GM06990 (cell line): ENCODE results near the gene GREM1.

Source experiments
- DNase-seq: peaks from one replicate; pipeline ENCODE4 v3.0.0-alpha.2; 2011; ENCODE audit not compliant: insufficient read length; ENCODE audit errors: extremely low read depth
- H3K27me3 ChIP-seq: replicated peaks from 2 replicates; pipeline ENCODE4 v1.6.0; 2011; ENCODE audit warnings: low read length; ENCODE audit not compliant: control insufficient read depth, insufficient read depth
- H3K36me3 ChIP-seq: 2 replicates; pipeline ENCODE4 v1.5.1; 2011; ENCODE audit warnings: low read length; ENCODE audit not compliant: control insufficient read depth, insufficient read depth
- H3K4me3 ChIP-seq: replicated peaks from 2 replicates; pipeline ENCODE4 v1.5.1; 2011; ENCODE audit warnings: low read depth, mild to moderate bottlenecking, control low read depth, low read length
- CTCF ChIP-seq: IDR thresholded peaks from 2 replicates; pipeline ENCODE4 v1.5.1; 2011; ENCODE audit warnings: low read length, control low read depth, mild to moderate bottlenecking, inconsistent platforms; ENCODE audit not compliant: insufficient read depth, poor library complexity, severe bottlenecking

Gene GREM1

GRCh38 chr15:32746116-32746857, 28.5 kb downstream of the GREM1 start:
- no peak for TF ChIP-seq CTCF
- Histone ChIP-seq H3K36me3 (no peaks in the 10 kb centered on the region), H3K27me3 (no peaks in the 10 kb centered on the region; the same call in 1 of the 2 replicates), H3K4me3 (no peak overlapping the region)
- DNase-seq: no peak

GRCh38 chr15:32747921-32748342, 30.1 kb downstream of the GREM1 start:
- no peaks in the 10 kb centered on the region for H3K36me3 ChIP-seq
- no peaks in the 10 kb centered on the region; the same call in 1 of the 2 replicates for H3K27me3 ChIP-seq
- no peak for TF ChIP-seq CTCF
- H3K4me3 ChIP-seq: no peak overlapping the region
- DNase-seq: no peak

GRCh38 chr15:32750979-32751378, 33.2 kb downstream of the GREM1 start:
- Histone ChIP-seq H3K36me3 (no peaks in the 10 kb centered on the region), H3K4me3 (no peak overlapping the region), H3K27me3 (no peaks in the 10 kb centered on the region; the same call in 1 of the 2 replicates)
- no peak for DNase-seq
- TF ChIP-seq CTCF: no peak

GRCh38 chr15:32757426-32757825, 39.6 kb downstream of the GREM1 start:
- Histone ChIP-seq H3K4me3 (no peak overlapping the region), H3K36me3 (no peaks in the 10 kb centered on the region), H3K27me3 (no peaks in the 10 kb centered on the region; the same call in 1 of the 2 replicates)
- TF ChIP-seq CTCF: no peak
- DNase-seq: no peak

- no peak for TF ChIP-seq CTCF
- DNase-seq: no peak
- no peaks in the 10 kb centered on the region for H3K36me3 ChIP-seq
- no peaks in the 10 kb centered on the region; the same call in 1 of the 2 replicates for H3K27me3 ChIP-seq
- H3K4me3 ChIP-seq: no peak overlapping the region
These were observed 45.5 kb downstream of the GREM1 start for GRCh38 chr15:32763295-32763694.

- TF ChIP-seq CTCF: no peak
- no peak for DNase-seq
- no peak overlapping the region for H3K4me3 ChIP-seq
- H3K27me3 ChIP-seq: no peaks in the 10 kb centered on the region
- H3K36me3 ChIP-seq: no peaks in the 10 kb centered on the region
These were observed 47.4 kb downstream of the GREM1 start for GRCh38 chr15:32765236-32765635.
